NCI-H2227 treated with DMSO at 0.1 percent for 48 hours (cell line): ENCODE measurements around the gene TPD52L1.

Experiments
- DNase-seq: peaks from one replicate; lab custom pipeline; 2025; lab: John Stamatoyannopoulos, UW

The TPD52L1 gene

GRCh38 chr6:125307150-125307838 lies 153.7 kb downstream of the TPD52L1 start:
- DNase-seq: no peak

- no peak for DNase-seq
These were observed 154.5 kb downstream of the TPD52L1 start for GRCh38 chr6:125307964-125308615.

GRCh38 chr6:125310994-125311649 lies 157.5 kb downstream of the TPD52L1 start:
- peak; percentile 76 for DNase-seq

GRCh38 chr6:125312478-125312877 lies 158.9 kb downstream of the TPD52L1 start:
- DNase-seq: no peak

GRCh38 chr6:125312950-125313349 lies 159.4 kb downstream of the TPD52L1 start:
- DNase-seq: no peak
